Ectodermal cell (in vitro differentiated cells): Measurements from ENCODE around the gene TMC1.
"Not testable (repeated sequence)": the region's sequence is repeated elsewhere in the genome, so short reads cannot be mapped to it uniquely, and the experiment has no call there.

Source experiments
- H3K27ac ChIP-seq: 2 replicates; pipeline ENCODE4 v1.7.0; 2013; ENCODE audit warnings: mild to moderate bottlenecking, low read depth, low read length; ENCODE audit not compliant: insufficient read depth, poor library complexity, severe bottlenecking
- H3K27me3 ChIP-seq: 2 replicates; pipeline ENCODE4 v1.7.0; 2013; ENCODE audit warnings: mild to moderate bottlenecking, low read length; ENCODE audit not compliant: insufficient read depth, control insufficient read depth, poor library complexity, severe bottlenecking
- H3K36me3 ChIP-seq: one replicate; pipeline ENCODE4 v1.7.0; 2013; ENCODE audit warnings: low read length; ENCODE audit not compliant: control insufficient read depth, insufficient read depth
- H3K4me1 ChIP-seq: one replicate; pipeline ENCODE4 v1.7.0; 2013; ENCODE audit warnings: low read length; ENCODE audit not compliant: control insufficient read depth, insufficient read depth
- H3K4me3 ChIP-seq: 2 replicates; pipeline ENCODE4 v1.7.0; 2013; ENCODE audit warnings: low read depth, low read length, control low read depth; ENCODE audit not compliant: insufficient read depth
- H3K9me3 ChIP-seq: 2 replicates; pipeline ENCODE4 v1.7.0; 2013; ENCODE audit warnings: mild to moderate bottlenecking, low read length, moderate library complexity; ENCODE audit not compliant: control insufficient read depth
- WGBS, 2 experiments: methylation state at CpG; one replicate each; pipeline ENCODE4 v1.1.7; 2013; ENCODE audit warnings: missing lambda C conversion rate in 2 of 2; 5-methylcytosine and 5-hydroxymethylcytosine counted together

The TMC1 gene

DNA sequence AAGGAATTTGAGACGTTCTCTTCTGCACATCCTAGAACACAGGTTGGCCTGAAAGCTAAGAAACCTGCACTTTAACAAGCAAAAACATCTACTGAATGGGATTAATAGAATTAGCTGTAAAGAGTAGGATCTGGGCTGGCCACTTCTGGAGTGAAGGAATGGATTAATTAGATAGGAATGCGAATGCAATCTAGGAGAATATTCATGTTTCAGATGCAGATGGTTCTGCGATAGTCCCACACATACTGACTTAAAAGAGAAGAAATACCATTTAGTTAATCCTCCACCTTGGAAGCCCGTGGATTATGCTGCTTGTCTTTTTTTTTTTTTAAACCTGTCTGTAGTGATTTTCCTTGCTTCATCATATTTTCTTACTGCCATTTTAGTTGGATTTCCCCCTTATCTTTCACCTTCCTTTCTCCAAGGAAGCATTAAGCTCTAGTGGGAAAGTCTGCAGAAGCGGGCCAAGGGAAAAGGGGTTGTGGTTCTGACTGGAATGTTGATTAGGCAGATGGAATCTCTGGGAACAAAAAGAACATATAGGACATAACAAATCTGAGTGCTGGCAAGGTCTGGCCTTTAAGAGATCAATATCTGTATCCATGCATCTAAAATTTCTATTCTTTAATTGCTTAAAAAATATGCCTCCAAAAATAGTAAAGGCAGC, 279.1 kb downstream of the TMC1 start:
- no peaks in the 10 kb centered on the region for H3K36me3 ChIP-seq
- no peak overlapping the region for H3K4me3 ChIP-seq
- no peaks in the 10 kb centered on the region for H3K27me3 ChIP-seq
- H3K27ac ChIP-seq: no peak overlapping the region
- H3K9me3 ChIP-seq: no peaks in the 10 kb centered on the region
- no peaks in the 10 kb centered on the region for H3K4me1 ChIP-seq
- WGBS, 2 experiments: 89 to 90% methylated on average over 5 of the region's 5 CpGs

DNA sequence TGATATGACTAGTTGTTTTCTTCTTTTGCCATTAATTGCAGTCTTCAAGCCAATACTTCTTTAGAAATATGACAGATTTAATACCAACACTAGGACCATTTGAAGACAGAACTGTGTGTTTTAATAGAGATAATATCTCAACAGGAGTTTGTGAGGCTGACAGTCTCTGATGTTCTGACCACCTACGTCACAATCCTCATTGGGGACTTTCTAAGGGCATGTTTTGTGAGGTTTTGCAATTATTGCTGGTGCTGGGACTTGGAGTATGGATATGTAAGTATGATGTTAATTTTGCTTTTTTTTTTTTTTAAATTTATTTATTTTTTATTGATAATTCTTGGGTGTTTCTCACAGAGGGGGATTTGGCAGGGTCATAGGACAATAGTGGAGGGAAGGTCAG, 283.8 kb downstream of the TMC1 start:
- 95 to 96% methylated on average over 1 of the region's 1 CpG for WGBS, 2 experiments
- H3K9me3 ChIP-seq: no peaks in the 10 kb centered on the region
- no peaks in the 10 kb centered on the region for H3K36me3 ChIP-seq
- no peak overlapping the region for H3K4me3 ChIP-seq
- H3K27ac ChIP-seq: no peak overlapping the region
- no peaks in the 10 kb centered on the region for H3K4me1 ChIP-seq
- no peaks in the 10 kb centered on the region for H3K27me3 ChIP-seq

GRCh38 chr9:72806313-72806809, 285.0 kb downstream of the TMC1 start:
- H3K4me1 ChIP-seq, H3K4me3 ChIP-seq, H3K36me3 ChIP-seq, H3K27ac ChIP-seq, H3K27me3 ChIP-seq, H3K9me3 ChIP-seq: not testable (repeated sequence)
- whole genome bisulfite sequencing, 2 experiments: 97% methylated on average over 35 of the region's 35 CpGs

DNA sequence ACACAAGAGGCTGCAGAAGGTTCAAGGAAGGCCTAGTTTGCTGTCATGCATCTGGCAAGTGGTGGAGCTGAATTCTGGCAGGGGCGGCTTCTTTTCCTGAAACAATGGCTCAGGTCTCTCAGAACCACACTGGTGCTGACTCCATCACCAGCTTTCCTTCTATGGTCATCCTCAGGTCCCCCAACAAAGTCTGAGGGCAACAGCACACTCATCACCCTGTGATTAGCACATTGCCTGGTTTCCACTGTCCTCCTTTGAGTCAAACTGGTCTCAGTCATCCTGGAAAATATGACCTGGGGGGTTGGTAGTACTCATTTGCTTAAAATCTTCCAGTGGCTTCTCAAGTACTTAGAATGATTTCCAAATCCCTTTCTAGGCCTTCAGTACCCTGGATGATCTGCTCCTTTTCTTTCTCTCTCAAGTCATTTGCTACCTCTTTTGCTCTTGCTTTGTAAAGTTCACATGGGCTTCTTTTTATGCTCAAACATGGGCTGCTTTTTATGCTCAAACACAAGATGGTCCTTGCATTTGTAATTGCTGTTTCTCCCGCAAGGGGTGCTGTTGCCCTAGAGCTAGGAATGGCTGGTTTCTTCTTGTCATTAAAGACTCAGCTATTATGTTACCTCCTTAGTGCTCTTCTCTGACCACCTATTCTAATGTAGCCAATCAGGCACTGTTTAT, 286.5 kb downstream of the TMC1 start:
- H3K4me3 ChIP-seq: no peak overlapping the region
- 77 to 88% methylated on average over 2 of the region's 2 CpGs for WGBS, 2 experiments
- no peaks in the 10 kb centered on the region for H3K4me1 ChIP-seq
- H3K9me3 ChIP-seq: no peaks in the 10 kb centered on the region
- no peaks in the 10 kb centered on the region for H3K27me3 ChIP-seq
- H3K36me3 ChIP-seq: no peaks in the 10 kb centered on the region
- H3K27ac ChIP-seq: no peak overlapping the region

GRCh38 chr9:72808446-72808768, 287.0 kb downstream of the TMC1 start:
- no peaks in the 10 kb centered on the region for H3K9me3 ChIP-seq
- H3K4me1 ChIP-seq: no peaks in the 10 kb centered on the region
- H3K4me3 ChIP-seq: no peak overlapping the region
- 94 to 100% methylated on average over 2 of the region's 2 CpGs for WGBS, 2 experiments
- no peaks in the 10 kb centered on the region for H3K27me3 ChIP-seq
- H3K36me3 ChIP-seq: no peaks in the 10 kb centered on the region
- no peak overlapping the region for H3K27ac ChIP-seq

- WGBS, 2 experiments: 91 to 92% methylated on average over 3 of the region's 3 CpGs
- H3K27me3 ChIP-seq: no peaks in the 10 kb centered on the region
- H3K4me3 ChIP-seq: no peak overlapping the region
- no peaks in the 10 kb centered on the region for H3K9me3 ChIP-seq
- no peak overlapping the region for H3K27ac ChIP-seq
- H3K4me1 ChIP-seq: no peaks in the 10 kb centered on the region
- H3K36me3 ChIP-seq: no peaks in the 10 kb centered on the region
Observed at GRCh38 chr9:72809586-72809985, 288.2 kb downstream of the TMC1 start.

DNA sequence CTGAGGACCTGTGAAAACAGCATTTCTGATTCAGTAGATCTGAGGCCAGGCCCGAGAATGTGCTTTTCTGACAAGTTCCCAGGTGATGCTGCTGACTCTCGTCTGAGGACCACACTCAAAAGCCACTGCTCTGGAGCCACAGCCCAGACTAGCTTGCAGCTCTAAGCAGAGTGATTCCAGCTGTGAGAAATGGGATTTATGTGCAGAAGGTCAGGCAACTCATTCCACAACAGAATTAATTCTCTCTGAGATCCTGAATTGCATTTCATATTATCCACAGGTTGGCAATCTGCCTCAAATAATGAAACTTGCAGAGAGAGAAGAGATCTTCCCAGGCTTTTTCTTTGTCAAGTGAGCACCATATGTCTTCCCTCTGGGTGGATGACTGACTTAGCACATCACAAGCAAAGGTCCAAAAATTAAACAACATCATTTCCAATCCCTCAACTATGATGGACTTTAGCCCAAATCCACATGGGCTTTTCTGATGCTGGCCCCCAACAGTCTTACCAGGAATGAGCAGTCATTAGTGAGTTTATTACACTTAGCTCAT, 291.2 kb downstream of the TMC1 start:
- Histone ChIP-seq H3K36me3 (no peaks in the 10 kb centered on the region), H3K9me3 (no peaks in the 10 kb centered on the region), H3K27me3 (no peaks in the 10 kb centered on the region), H3K4me3 (no peak overlapping the region), H3K4me1 (no peaks in the 10 kb centered on the region), H3K27ac (no peak overlapping the region)
- WGBS, 2 experiments: 92 to 94% methylated on average over 2 of the region's 2 CpGs

GRCh38 chr9:72813544-72813943, 292.1 kb downstream of the TMC1 start:
- H3K27ac ChIP-seq: no peak overlapping the region
- H3K27me3 ChIP-seq: no peaks in the 10 kb centered on the region
- no peak overlapping the region for H3K4me3 ChIP-seq
- H3K4me1 ChIP-seq: no peaks in the 10 kb centered on the region
- no peaks in the 10 kb centered on the region for H3K9me3 ChIP-seq
- H3K36me3 ChIP-seq: no peaks in the 10 kb centered on the region

DNA sequence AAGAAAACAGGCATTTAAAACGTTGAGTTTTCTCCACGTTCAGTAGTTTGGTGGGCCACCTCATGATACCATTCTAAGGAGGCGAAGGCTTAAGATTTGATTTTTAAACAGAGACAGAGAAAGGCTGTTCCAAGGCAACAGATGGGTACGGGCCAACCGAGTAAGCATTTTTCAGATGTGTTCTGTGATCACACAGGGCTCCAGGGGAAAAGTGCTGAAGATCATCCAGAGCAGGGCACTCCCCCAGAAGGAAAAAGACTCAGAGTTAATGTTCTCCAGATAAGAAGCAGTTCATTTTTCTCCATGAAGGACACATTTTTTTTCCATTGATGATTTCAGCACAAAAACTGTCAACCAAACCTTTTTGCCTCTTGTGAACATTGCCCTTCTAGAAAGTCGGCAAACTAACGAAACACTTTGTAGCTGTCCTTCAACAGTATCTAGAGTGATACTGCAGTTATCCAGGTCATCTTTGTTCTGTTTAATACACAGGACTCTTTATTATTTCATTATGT, 292.7 kb downstream of the TMC1 start:
- H3K27ac ChIP-seq: no peak overlapping the region
- 92 to 94% methylated on average over 7 of the region's 7 CpGs for WGBS, 2 experiments
- H3K4me1 ChIP-seq: no peaks in the 10 kb centered on the region
- H3K9me3 ChIP-seq: no peaks in the 10 kb centered on the region
- H3K4me3 ChIP-seq: no peak overlapping the region
- no peaks in the 10 kb centered on the region for H3K36me3 ChIP-seq
- H3K27me3 ChIP-seq: no peaks in the 10 kb centered on the region

DNA sequence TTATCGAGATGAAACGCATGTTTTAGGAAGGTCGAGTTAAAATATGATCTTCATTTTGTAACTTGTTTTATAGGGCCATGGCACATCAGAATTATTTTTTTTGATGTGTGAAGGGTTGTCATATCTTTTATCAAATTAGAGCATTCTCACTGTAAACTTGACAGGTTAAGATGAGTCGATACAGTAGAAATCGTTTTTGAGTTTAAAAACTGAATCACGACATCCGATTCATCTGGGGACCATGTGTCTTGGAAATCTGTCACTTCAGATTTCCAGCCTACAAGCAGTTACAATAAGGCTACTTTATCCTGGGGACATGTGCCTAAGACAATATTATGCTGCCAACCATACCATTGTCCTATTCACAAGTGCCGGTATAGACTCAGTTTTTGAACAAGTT, 295.3 kb downstream of the TMC1 start:
- no peak overlapping the region for H3K27ac ChIP-seq
- H3K36me3 ChIP-seq: no peaks in the 10 kb centered on the region
- H3K4me1 ChIP-seq: no peaks in the 10 kb centered on the region
- H3K9me3 ChIP-seq: no peaks in the 10 kb centered on the region
- H3K4me3 ChIP-seq: no peak overlapping the region
- H3K27me3 ChIP-seq: no peaks in the 10 kb centered on the region
- WGBS, 2 experiments: 97 to 98% methylated on average over 5 to 8 of the region's 8 CpGs
